GM10847 (cell line): Measurements from ENCODE around the gene EDEM3.

ENCODE experiments used
- POLR2A ChIP-seq: IDR thresholded peaks from 2 replicates; pipeline ENCODE4 v1.6.1; 2011; ENCODE audit not compliant: insufficient read length; ENCODE audit errors: extremely low read depth

EDEM3 gene

DNA sequence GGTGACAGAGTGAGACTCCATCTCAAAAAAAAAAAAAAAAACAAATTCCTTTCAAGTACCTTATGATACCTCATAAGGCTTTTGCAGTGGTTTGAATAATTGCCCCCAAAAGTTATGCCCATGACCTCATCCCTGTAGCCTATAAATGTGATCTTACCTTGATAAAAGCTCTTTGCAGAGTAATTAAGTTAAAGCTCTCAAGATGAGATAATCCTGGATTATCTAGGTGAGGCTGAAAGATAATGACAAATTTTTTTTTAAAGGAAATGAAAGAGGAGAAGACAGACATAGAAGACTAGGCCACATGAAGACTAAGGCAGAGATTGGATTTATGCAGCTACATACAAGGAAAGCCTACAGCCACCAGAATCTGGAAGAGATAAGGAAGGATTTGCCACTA is 20.7 kb upstream of the EDEM3 start:
- TF ChIP-seq POLR2A, result no peak

DNA sequence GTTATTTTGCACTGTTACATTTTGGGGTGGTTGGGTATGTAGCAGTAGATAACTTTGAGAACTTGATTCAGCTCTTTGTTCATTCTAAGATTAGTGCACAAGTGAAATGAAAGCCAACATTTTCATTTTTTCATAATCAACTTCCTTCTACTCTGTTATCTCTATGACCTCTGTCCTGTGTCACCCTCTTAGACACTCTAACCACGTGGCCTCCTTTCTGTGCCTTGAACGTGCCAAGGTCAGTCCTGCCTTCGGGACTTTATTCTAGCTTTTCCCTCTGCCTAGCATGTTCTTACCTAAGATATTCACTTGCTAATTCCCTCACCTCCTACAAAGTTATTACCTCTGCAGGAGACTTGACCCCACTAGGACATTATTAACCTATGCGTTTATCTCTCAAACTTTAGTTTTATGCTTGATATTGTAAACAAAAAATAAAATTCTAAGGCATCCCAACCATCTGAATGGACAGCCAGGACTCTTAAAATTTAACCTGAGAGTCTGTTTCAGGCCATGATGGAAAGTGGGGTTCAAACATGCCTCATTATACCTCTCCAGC is 19.2 kb upstream of the EDEM3 start:
- no peak for TF ChIP-seq POLR2A

DNA sequence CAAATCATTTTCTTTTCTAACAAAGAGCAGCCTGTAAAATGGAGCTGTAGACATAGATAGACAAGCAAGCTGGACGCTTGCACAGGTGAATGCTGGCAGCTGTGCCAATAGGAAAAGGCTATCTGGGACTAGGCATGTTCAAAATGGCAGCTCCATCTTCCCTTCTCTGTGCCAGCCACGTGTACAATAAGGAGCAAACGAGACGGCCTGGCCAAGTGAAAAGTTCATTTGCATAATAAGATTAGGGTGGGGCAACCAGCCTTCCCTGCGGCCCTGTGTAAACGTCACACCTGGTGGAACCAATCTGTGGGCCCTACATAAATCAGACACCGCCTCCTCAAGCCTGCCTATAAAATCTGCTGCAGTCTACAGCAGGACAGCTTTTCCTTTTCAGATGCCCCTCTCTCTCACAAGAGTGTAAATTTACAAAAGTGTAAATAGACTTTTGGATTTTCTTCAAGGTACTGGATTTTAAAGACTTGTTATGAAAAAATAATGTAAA is 16.6 kb upstream of the EDEM3 start:
- TF ChIP-seq POLR2A, result no peak

DNA sequence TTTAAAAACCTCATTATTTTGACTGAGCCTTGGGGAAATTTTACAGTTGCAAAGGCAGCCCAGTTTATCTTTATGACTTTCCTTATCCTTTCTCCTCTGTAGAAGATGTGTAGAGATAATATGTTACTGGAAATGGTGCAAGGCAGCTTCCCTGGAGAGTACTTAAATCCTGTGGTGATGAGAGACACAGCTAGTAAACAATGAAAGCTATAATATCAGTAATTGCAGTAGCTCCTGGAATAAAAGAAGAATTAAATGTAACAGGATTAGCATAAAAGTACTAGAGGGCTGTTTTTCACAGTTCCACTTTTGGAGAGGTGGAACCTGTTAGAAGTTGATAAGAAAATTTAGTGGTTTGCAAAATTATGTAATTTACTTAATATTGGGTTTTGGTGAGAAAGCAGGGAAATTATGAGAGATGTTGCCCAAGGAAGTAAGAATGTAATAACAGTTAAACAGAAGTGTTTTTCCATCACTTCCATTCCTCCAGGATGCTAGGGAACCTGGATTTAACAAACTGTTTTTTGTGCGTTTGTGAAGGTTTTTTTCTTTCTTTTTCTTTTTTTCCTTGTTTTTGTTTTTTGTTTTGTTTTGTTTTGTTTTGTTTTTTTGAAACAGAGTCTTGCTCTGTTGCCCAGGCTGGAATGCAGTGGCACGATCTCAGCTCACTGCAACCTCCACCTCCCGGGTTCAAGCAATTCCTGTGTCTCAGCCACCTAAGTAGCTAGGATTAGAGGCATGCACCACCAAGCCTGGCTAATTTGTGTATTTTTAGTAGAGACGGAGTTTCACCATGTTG is 15.7 kb upstream of the EDEM3 start:
- no peak for TF ChIP-seq POLR2A

DNA sequence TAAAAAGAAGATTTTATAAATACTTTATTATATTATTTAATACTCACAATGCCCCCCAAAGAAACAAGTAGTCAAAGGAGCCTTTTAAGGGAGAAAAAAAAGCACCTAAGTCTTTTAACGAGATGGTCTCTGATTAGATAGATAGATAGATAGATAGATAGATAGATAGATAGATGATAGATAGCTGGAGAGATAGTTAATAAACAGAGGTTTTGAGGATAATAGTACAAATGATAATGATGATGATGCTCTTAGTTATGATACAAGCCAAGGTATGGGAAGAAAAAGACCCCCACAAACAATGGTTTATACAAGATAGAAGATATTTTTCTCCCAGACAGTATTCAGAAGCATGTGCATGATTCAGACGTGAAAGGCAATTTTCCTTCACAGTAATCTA is 14.6 kb upstream of the EDEM3 start:
- TF ChIP-seq POLR2A, result no peak

- no peak for TF ChIP-seq POLR2A
These were observed 13.8 kb upstream of the EDEM3 start for GRCh38 chr1:184768467-184768866.

DNA sequence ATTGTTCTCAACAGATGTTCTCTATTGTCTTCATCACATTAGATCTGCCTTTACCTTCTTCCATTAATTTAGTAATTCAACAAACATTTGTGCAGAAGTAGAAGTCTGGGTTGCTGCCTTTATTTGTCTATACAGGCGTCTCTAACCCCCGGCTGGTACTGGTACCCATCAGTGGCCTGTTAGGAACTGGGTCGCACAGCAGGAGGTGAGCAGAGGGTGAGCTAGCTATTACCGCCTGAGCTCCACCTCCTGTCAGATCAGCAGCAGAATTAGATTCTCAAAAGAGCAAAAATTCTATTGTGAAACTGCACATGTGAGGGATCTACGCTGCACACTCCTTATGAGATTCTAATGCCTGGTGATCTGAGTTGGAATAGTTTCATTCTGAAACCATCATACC is 12.9 kb upstream of the EDEM3 start:
- no peak for TF ChIP-seq POLR2A

DNA sequence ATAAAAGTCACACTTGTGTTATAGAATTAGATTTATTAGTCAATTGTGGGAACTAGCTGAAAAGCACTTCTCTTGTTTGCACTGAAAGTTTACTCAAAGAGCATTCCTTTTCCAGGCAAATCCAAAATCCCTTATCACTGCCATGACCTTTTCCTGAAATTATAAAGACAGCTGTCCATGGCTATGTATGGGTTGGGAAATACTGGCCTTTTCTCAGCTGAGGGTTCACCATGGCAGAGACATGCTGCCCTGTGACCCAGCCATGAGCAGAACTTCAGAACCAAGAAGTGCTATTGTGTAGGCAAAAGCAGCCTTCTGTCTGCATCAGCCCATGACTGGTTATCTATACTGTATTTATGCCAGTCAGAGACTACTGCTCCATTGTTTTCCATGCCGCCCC is 9.8 kb upstream of the EDEM3 start:
- no peak for TF ChIP-seq POLR2A

GRCh38 chr1:184761969-184762485 is 7.4 kb upstream of the EDEM3 start:
- TF ChIP-seq POLR2A, result no peak

- no peak for TF ChIP-seq POLR2A
These were observed 5.0 kb upstream of the EDEM3 start for GRCh38 chr1:184759651-184760050.

DNA sequence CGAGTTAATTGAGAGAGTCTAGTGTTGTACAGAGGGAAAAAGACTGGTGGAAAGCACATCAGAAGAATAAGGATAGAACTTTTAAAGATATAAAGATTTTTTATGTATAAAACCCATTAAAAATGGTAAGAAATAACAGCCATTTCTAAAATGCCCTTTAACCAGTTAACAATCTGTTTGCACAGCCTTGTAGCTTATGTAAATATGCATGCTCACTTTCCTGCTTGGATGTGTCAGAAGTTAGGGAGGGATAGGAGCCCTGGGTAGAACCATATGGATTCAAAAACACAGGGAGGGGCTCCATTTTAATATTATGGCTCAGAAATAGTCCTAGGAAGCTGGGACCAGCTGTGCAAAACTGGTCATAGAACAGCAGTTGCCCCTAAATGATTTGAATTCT is 4.5 kb upstream of the EDEM3 start:
- no peak for TF ChIP-seq POLR2A

DNA sequence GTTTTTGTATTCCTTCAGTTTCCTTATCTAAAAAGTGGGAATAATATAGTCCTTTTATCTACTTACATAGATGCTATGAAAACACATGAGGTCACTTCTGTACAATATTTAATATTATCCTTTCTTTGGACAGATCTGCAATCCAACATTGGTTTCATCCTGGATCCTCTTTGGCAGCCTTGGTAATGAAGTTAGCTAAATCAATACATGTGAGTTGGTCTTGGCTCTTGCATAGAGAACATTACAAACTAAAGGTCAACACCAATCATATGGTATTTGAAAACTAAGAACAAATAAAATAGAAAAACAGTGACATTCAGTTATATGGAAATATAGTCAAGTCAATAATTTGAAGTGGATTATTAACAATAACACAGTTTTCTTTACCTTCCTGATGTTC is 3.2 kb upstream of the EDEM3 start:
- TF ChIP-seq POLR2A, result no peak

GRCh38 chr1:184757406-184757805 is 2.7 kb upstream of the EDEM3 start:
- no peak for TF ChIP-seq POLR2A

GRCh38 chr1:184755226-184756065 is 788 bp upstream of the EDEM3 start:
- TF ChIP-seq POLR2A, result no peak

DNA sequence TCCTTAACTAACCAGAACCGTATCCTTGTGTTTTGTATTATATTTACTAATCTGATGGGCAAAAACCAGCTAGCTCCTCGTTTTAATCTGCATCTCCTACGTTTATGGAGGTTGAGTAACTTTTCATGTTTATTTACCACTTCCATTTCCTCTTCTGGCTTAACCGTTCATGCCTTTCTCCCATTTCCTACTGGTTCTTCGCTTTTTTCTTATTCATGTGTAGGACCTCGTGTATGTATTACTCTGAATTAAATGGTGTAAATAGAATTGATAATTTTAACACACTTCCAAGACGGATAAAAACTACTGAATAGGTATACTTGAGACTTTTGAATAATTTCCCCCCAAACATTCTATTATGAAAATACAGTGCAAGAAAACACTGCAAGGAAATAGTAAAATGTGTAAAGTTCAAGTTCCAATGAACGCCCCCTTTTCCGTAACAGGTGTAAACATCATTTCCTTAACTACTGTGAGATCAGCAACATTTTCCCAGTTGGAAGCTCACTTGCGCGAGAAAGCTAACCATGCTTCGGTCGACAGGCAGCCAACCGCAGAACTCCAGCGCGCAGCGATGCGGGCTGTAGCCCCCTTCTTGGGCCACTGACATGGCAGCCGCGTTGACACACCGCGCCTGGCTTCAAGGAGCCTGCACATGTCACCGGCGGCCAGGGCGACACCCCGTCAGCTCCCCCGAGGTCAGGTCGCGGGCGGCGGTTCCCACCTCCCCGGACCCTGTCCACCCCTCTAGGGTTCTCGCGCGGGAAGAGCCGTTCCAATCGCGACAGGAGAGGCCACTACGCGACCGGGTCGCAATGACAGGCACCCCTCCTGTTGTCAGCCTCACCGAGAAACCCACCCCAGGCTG is 816 bp downstream of the EDEM3 start:
- no peak for TF ChIP-seq POLR2A

GRCh38 chr1:184753117-184753516 is 1.5 kb downstream of the EDEM3 start:
- TF ChIP-seq POLR2A, result no peak
